ENCODE data around the gene CLEC16A. TPM values are rescaled to one million over a fixed set of nuclear protein-coding genes. Genes with fewer than 3 reads are reported as not detected.

Gene CLEC16A
- total RNA-seq, 2 experiments from 2014 or later = 30.9 to 35.1 TPM

GRCh38 chr16:11085916-11086315, 141.6 kb downstream of the CLEC16A start:
- H3K27me3 Mint-ChIP-seq = no peaks in the 10 kb centered on the region
- H3K9me3 Mint-ChIP-seq = no peaks in the 10 kb centered on the region
- peaks cover 20% of the 10 kb centered on the region for H3K36me3 Mint-ChIP-seq (ENCODE audit: low read depth)
- no peak overlapping the region for H3K4me3 Mint-ChIP-seq
- ChIA-PET CTCF (interaction anchor here (0.6 to 1.1 kb wide), 3 partner anchors 28 to 542 kb away, joined by 3 read pairs; partner anchors contain the start of gene SOCS1), POLR2A (no interaction called here)
- DNase-seq = no peak
- peak overlapping the region; percentile 26 for H3K27ac Mint-ChIP-seq
- peaks cover 83% of the 10 kb centered on the region for H3K4me1 Mint-ChIP-seq

- no peaks in the 10 kb centered on the region for H3K27me3 Mint-ChIP-seq
- no peaks in the 10 kb centered on the region for H3K9me3 Mint-ChIP-seq
- no peak for DNase-seq
- H3K4me1 Mint-ChIP-seq = peaks cover 84% of the 10 kb centered on the region
- POLR2A ChIA-PET = no interaction called here
- CTCF ChIA-PET = interaction anchor here (1.1 to 1.8 kb wide), 6 partner anchors 9 to 26 kb away, joined by 3 to 6 read pairs (median 4); no protein-coding TSS in a partner anchor
- no peak overlapping the region for H3K4me3 Mint-ChIP-seq
- peaks cover 19% of the 10 kb centered on the region for H3K36me3 Mint-ChIP-seq (ENCODE audit: low read depth)
- peak overlapping the region; percentile 89 for H3K27ac Mint-ChIP-seq
Measured at GRCh38 chr16:11087691-11088073, 143.3 kb downstream of the CLEC16A start.

- Mint-ChIP-seq H3K4me1 (peaks cover 84% of the 10 kb centered on the region), H3K27me3 (no peaks in the 10 kb centered on the region), H3K36me3 (ENCODE audit: low read depth) (peaks cover 21% of the 10 kb centered on the region), H3K4me3 (no peak overlapping the region), H3K27ac (peak overlapping the region; percentile 89), H3K9me3 (no peaks in the 10 kb centered on the region)
- DNase-seq = peak; percentile 65
- ChIA-PET POLR2A (no interaction called here), CTCF (interaction anchor here (1.1 to 1.8 kb wide), 6 partner anchors 9 to 25 kb away, joined by 3 to 6 read pairs (median 4); no protein-coding TSS in a partner anchor)
Measured at GRCh38 chr16:11088074-11088730, 143.8 kb downstream of the CLEC16A start.

GRCh38 chr16:11088831-11089230, 144.5 kb downstream of the CLEC16A start:
- H3K9me3 Mint-ChIP-seq = no peaks in the 10 kb centered on the region
- no peak overlapping the region for H3K4me3 Mint-ChIP-seq
- peaks cover 21% of the 10 kb centered on the region for H3K36me3 Mint-ChIP-seq (ENCODE audit: low read depth)
- no peak for DNase-seq
- CTCF ChIA-PET = interaction anchor here (0.8 to 3.4 kb wide), 7 partner anchors 11 to 25 kb away, joined by 3 to 17 read pairs (median 4); no protein-coding TSS in a partner anchor
- POLR2A ChIA-PET = interaction anchor here (0.7 kb wide), 1 partner anchor 157 kb away, joined by 3 read pairs; no protein-coding TSS in a partner anchor
- H3K27ac Mint-ChIP-seq = peak overlapping the region; percentile 89
- H3K27me3 Mint-ChIP-seq = no peaks in the 10 kb centered on the region
- peaks cover 84% of the 10 kb centered on the region for H3K4me1 Mint-ChIP-seq

- ChIA-PET CTCF (interaction anchor here (0.8 to 3.4 kb wide), 5 partner anchors 11 to 24 kb away, joined by 3 to 17 read pairs (median 5); no protein-coding TSS in a partner anchor), POLR2A (interaction anchor here (0.7 kb wide), 1 partner anchor 156 kb away, joined by 3 read pairs; no protein-coding TSS in a partner anchor)
- peak overlapping the region; percentile 89 for H3K27ac Mint-ChIP-seq
- no peaks in the 10 kb centered on the region for H3K27me3 Mint-ChIP-seq
- peaks cover 21% of the 10 kb centered on the region for H3K36me3 Mint-ChIP-seq (ENCODE audit: low read depth)
- H3K9me3 Mint-ChIP-seq = no peaks in the 10 kb centered on the region
- peaks cover 84% of the 10 kb centered on the region for H3K4me1 Mint-ChIP-seq
- no peak for DNase-seq
- no peak overlapping the region for H3K4me3 Mint-ChIP-seq
Measured at GRCh38 chr16:11089504-11090124, 145.2 kb downstream of the CLEC16A start.

GRCh38 chr16:11090232-11090631, 145.9 kb downstream of the CLEC16A start:
- H3K4me3 Mint-ChIP-seq = no peak overlapping the region

GRCh38 chr16:11091021-11091785, 146.8 kb downstream of the CLEC16A start:
- peaks cover 26% of the 10 kb centered on the region for H3K36me3 Mint-ChIP-seq (ENCODE audit: low read depth)
- H3K4me1 Mint-ChIP-seq = peaks cover 90% of the 10 kb centered on the region
- H3K27me3 Mint-ChIP-seq = no peaks in the 10 kb centered on the region
- no peaks in the 10 kb centered on the region for H3K9me3 Mint-ChIP-seq
- H3K27ac Mint-ChIP-seq = peak overlapping the region; percentile 78
- ChIA-PET CTCF (interaction anchor here (0.7 to 3.4 kb wide), 5 partner anchors 9 to 25 kb away, joined by 3 to 17 read pairs (median 4); no protein-coding TSS in a partner anchor), POLR2A (interaction anchor here (0.6 to 1.0 kb wide), 4 partner anchors 9 to 161 kb away, joined by 3 to 5 read pairs (median 4); no protein-coding TSS in a partner anchor)
- no peak overlapping the region for H3K4me3 Mint-ChIP-seq
- peak; percentile 31 for DNase-seq

More at GRCh38 chr16:11090232-11090631, 145.9 kb downstream of the CLEC16A start:
- H3K27ac Mint-ChIP-seq = peak overlapping the region; percentile 14
- no peaks in the 10 kb centered on the region for H3K9me3 Mint-ChIP-seq
- no peak for DNase-seq
- peaks cover 25% of the 10 kb centered on the region for H3K36me3 Mint-ChIP-seq (ENCODE audit: low read depth)
- no peaks in the 10 kb centered on the region for H3K27me3 Mint-ChIP-seq
- ChIA-PET CTCF (interaction anchor here (0.6 to 3.4 kb wide), 3 partner anchors 10 to 22 kb away, joined by 4 to 17 read pairs (median 11); no protein-coding TSS in a partner anchor), POLR2A (interaction anchor here (0.6 kb wide), 1 partner anchor 156 kb away, joined by 7 read pairs; no protein-coding TSS in a partner anchor)
- peaks cover 87% of the 10 kb centered on the region for H3K4me1 Mint-ChIP-seq

GRCh38 chr16:11092788-11093571, 148.6 kb downstream of the CLEC16A start:
- CTCF ChIA-PET = interaction anchor here (1.4 kb wide), 1 partner anchor 27 kb away, joined by 5 read pairs; no protein-coding TSS in a partner anchor
- H3K4me1 Mint-ChIP-seq = peaks cover 94% of the 10 kb centered on the region
- H3K4me3 Mint-ChIP-seq = peak overlapping the region; percentile 35

GRCh38 chr16:11093572-11094074, 149.3 kb downstream of the CLEC16A start:
- peak; percentile 15 for DNase-seq
- Mint-ChIP-seq H3K4me3 (peak overlapping the region; percentile 35), H3K36me3 (ENCODE audit: low read depth) (peaks cover 41% of the 10 kb centered on the region), H3K9me3 (no peaks in the 10 kb centered on the region), H3K27me3 (no peaks in the 10 kb centered on the region), H3K4me1 (peaks cover 90% of the 10 kb centered on the region), H3K27ac (peak overlapping the region; percentile 88)
- CTCF ChIA-PET = interaction anchor here (0.9 to 2.7 kb wide), 5 partner anchors 12 to 131 kb away, joined by 3 to 14 read pairs (median 5); no protein-coding TSS in a partner anchor
- POLR2A ChIA-PET = interaction anchor here (1.4 kb wide), 1 partner anchor 159 kb away, joined by 5 read pairs; no protein-coding TSS in a partner anchor

More at GRCh38 chr16:11092788-11093571, 148.6 kb downstream of the CLEC16A start:
- POLR2A ChIA-PET = interaction anchor here (0.6 kb wide), 1 partner anchor 159 kb away, joined by 3 read pairs; no protein-coding TSS in a partner anchor
- H3K27me3 Mint-ChIP-seq = no peaks in the 10 kb centered on the region
- H3K36me3 Mint-ChIP-seq (ENCODE audit: low read depth) = peaks cover 40% of the 10 kb centered on the region
- peak overlapping the region; percentile 88 for H3K27ac Mint-ChIP-seq
- H3K9me3 Mint-ChIP-seq = no peaks in the 10 kb centered on the region
- DNase-seq = no peak

GRCh38 chr16:11094075-11094856, 149.9 kb downstream of the CLEC16A start:
- CTCF ChIA-PET = interaction anchor here (0.7 to 2.7 kb wide), 13 partner anchors 9 to 130 kb away, joined by 3 to 14 read pairs (median 4); no protein-coding TSS in a partner anchor

More at GRCh38 chr16:11094075-11094856, 149.9 kb downstream of the CLEC16A start:
- peak overlapping the region; percentile 35 for H3K4me3 Mint-ChIP-seq
- peaks cover 42% of the 10 kb centered on the region for H3K36me3 Mint-ChIP-seq (ENCODE audit: low read depth)
- no peaks in the 10 kb centered on the region for H3K27me3 Mint-ChIP-seq
- peak; percentile 74 for DNase-seq
- H3K27ac Mint-ChIP-seq = peak overlapping the region; percentile 88
- peaks cover 88% of the 10 kb centered on the region for H3K4me1 Mint-ChIP-seq
- POLR2A ChIA-PET = interaction anchor here (0.8 to 1.8 kb wide), 5 partner anchors 11 to 162 kb away, joined by 4 to 7 read pairs (median 5); partner anchors contain the start of gene SOCS1
- no peaks in the 10 kb centered on the region for H3K9me3 Mint-ChIP-seq

All from activated CD4-positive, alpha-beta T cell treated with anti-CD3 and anti-CD28 coated beads, Interleukin-2, amount 10 ng/mL, durations not matched to agents 7 days and 5 days (primary cell).